Endothelial cell of umbilical vein (primary cell): ENCODE measurements around the gene DUSP22. TPM values are rescaled to one million over a fixed set of nuclear protein-coding genes. Genes with fewer than 3 reads are reported as not detected.

Experiments
- BruUV-seq: library from RNA; stranded (reverse); fragments of 400-500 nt; replicated peaks from 2 replicates; lab custom pipeline; 2021; lab: Mats Ljungman, UMichigan
- CTCF ChIA-PET: fragments of 300-600, 350-600 bp; sonication (Branson Sonifier 250); formaldehyde crosslinking; loops from one replicate; lab custom pipeline; 2021; ENCODE audit warnings: antibody characterized with exemption, inconsistent platforms; lab: Charles Lee
- POLR2A ChIA-PET: fragments of 300-600, 350-600 bp; sonication (Branson Sonifier 250); formaldehyde crosslinking; loops from one replicate; lab custom pipeline; 2021; ENCODE audit warnings: antibody characterized with exemption, inconsistent platforms; lab: Charles Lee
- DNase-seq: peaks from one replicate; pipeline ENCODE4 v3.0.0-alpha.2; 2011; ENCODE audit warnings: low read depth, low spot score
- FAIRE-seq: peaks from 2 replicates; lab custom pipeline; 2011; peaks lifted over from hg19 to GRCh38; lab: Jason Lieb, UNC
- H2AFZ ChIP-seq: 2 replicates; pipeline ENCODE4 v1.6.0; 2012; ENCODE audit warnings: low read depth, low read length, control low read depth, inconsistent platforms
- H3K27ac ChIP-seq: 2 replicates; pipeline ENCODE4 v1.5.1; 2011; ENCODE audit warnings: low read depth, mild to moderate bottlenecking, control low read depth, low read length, moderate library complexity; ENCODE audit not compliant: insufficient read depth
- H3K27me3 ChIP-seq, 2 experiments: 2 replicates each; pipeline versions ENCODE4 v1.6.0 to v1.6.1; 2011; ENCODE audit warnings: low read length in 2 of 2, mixed read lengths in 1 of 2; ENCODE audit not compliant: control insufficient read depth in 2 of 2, insufficient read depth in 2 of 2
- H3K36me3 ChIP-seq, 2 experiments: 2 replicates in 1 of 2; 3 replicates in 1 of 2; pipeline ENCODE4 v1.5.1; 2011; ENCODE audit warnings: low read length in 2 of 2, mild to moderate bottlenecking in 1 of 2, moderate library complexity in 1 of 2; ENCODE audit not compliant: control insufficient read depth in 2 of 2, insufficient read depth in 2 of 2; ENCODE audit errors: extremely low read depth in 1 of 2
- H3K4me1 ChIP-seq: 3 replicates; pipeline ENCODE4 v1.5.1; 2011; ENCODE audit warnings: mild to moderate bottlenecking, low read length; ENCODE audit not compliant: control insufficient read depth, insufficient read depth; ENCODE audit errors: extremely low read depth
- H3K4me2 ChIP-seq: 2 replicates; pipeline ENCODE4 v1.6.1; 2011; ENCODE audit warnings: low read length, control low read depth, mixed read lengths; ENCODE audit not compliant: insufficient read depth
- H3K4me3 ChIP-seq, 3 experiments: fragments of 200-600 bp in 1 of 3; sonication (generic), shearing (Covaris generic) in 1 of 3; replicated peaks in 1 of 3; 2 replicates each; pipeline ENCODE4 v1.5.1; 2011 to 2016; ENCODE audit warnings: control low read depth in 3 of 3, low read length in 3 of 3, mild to moderate bottlenecking in 2 of 3, inconsistent platforms in 1 of 3, low read depth in 1 of 3, moderate library complexity in 1 of 3; ENCODE audit not compliant: insufficient read depth in 1 of 3
- H3K79me2 ChIP-seq: 2 replicates; pipeline ENCODE4 v1.6.0; 2012; ENCODE audit warnings: low read length, inconsistent platforms; ENCODE audit not compliant: control insufficient read depth, insufficient read depth
- H3K9ac ChIP-seq: replicated peaks from 2 replicates; pipeline ENCODE3; 2011; ENCODE audit warnings: low read length, control low read depth; ENCODE audit not compliant: insufficient read depth; ENCODE audit errors: extremely low read depth
- H3K9me1 ChIP-seq: replicated peaks from 3 replicates; pipeline ENCODE4 v1.6.0; 2011; ENCODE audit warnings: mild to moderate bottlenecking, low read length; ENCODE audit not compliant: control insufficient read depth, insufficient read depth; ENCODE audit errors: extremely low read depth
- H3K9me3 ChIP-seq: replicated peaks from 2 replicates; pipeline ENCODE4 v1.5.1; 2012; ENCODE audit warnings: low read length, inconsistent platforms; ENCODE audit not compliant: control insufficient read depth, insufficient read depth
- H4K20me1 ChIP-seq: replicated peaks from 2 replicates; pipeline ENCODE3; 2011; ENCODE audit warnings: mild to moderate bottlenecking, low read length; ENCODE audit not compliant: control insufficient read depth, insufficient read depth; ENCODE audit errors: extremely low read depth
- CTCF ChIP-seq, 2 donors: IDR thresholded peaks; 1 replicate in 1 of 2; 2 replicates in 1 of 2; pipeline ENCODE4 v1.5.1; 2011; ENCODE audit warnings: low read length in 2 of 2, mild to moderate bottlenecking in 2 of 2, moderate library complexity in 2 of 2, control low read depth in 1 of 2, inconsistent platforms in 1 of 2, low read depth in 1 of 2; ENCODE audit not compliant: insufficient read depth in 1 of 2; ENCODE audit errors: extremely low read depth in 1 of 2
- EZH2 ChIP-seq: IDR thresholded peaks from 2 replicates; pipeline ENCODE4 v1.6.1; 2012; ENCODE audit warnings: borderline replicate concordance, low read depth, mild to moderate bottlenecking, moderate library complexity, low read length, inconsistent platforms; ENCODE audit not compliant: severe bottlenecking
- FOS ChIP-seq: IDR thresholded peaks from 2 replicates; pipeline ENCODE4 v1.6.1; 2011; ENCODE audit warnings: mild to moderate bottlenecking, low read length, moderate library complexity, borderline replicate concordance; ENCODE audit not compliant: insufficient read depth
- GATA2 ChIP-seq: IDR thresholded peaks from 2 replicates; pipeline ENCODE4 v1.7.0; 2011; ENCODE audit warnings: low read depth, mild to moderate bottlenecking, moderate library complexity, mixed read lengths, low read length; ENCODE audit not compliant: insufficient read length, insufficient read depth
- JUN ChIP-seq: IDR thresholded peaks from 2 replicates; pipeline ENCODE4 v1.6.1; 2011; ENCODE audit warnings: borderline replicate concordance, low read depth; ENCODE audit not compliant: insufficient read length, insufficient read depth
- MYC ChIP-seq: IDR thresholded peaks from one replicate; pipeline ENCODE4 v1.6.1; 2011; ENCODE audit warnings: mild to moderate bottlenecking, low read depth, low read length
- POLR2A ChIP-seq: IDR thresholded peaks from 2 replicates; pipeline ENCODE4 v1.6.1; 2012; ENCODE audit warnings: low read depth, mild to moderate bottlenecking, control low read depth, low read length
- POLR2AphosphoS5 ChIP-seq: IDR thresholded peaks from 2 replicates; pipeline ENCODE4 v1.6.1; 2012; ENCODE audit warnings: low read depth, mild to moderate bottlenecking, control low read depth, low read length, moderate library complexity; ENCODE audit not compliant: insufficient read depth
- dilution Hi-C: fragments of 300-500 bp; cut with MboI; formaldehyde crosslinking; loops from one replicate; pipeline ENCODE4 v1.15.0; 2019; ENCODE audit warnings: low sequenced_read_pairs; ENCODE audit not compliant: extremely low pct_ligation_motif_present
- intact Hi-C: fragments of 100-400 bp; cut with micrococcal nuclease; formaldehyde crosslinking; loops from one replicate; pipeline ENCODE4 v1.10.0; 2022
- polyA plus RNA-seq, 4 experiments: library from polyadenylated mRNA; depleted of rRNA in 3 of 4; stranded (reverse) in 3 of 4; unstranded in 1 of 4; fragments of >200 nt; gene quantifications; 2 replicates each; pipeline versions ENCODE4 v1.2.1 to v1.2.3, GENCODE V29; 2011 to 2012; ENCODE audit warnings: missing spikeins in 1 of 4
- total RNA-seq: library from RNA; stranded (reverse); gene quantifications from 2 replicates; pipeline ENCODE4 v1.2.3, GENCODE V29; 2021
- TF ChIP-seq, protein P1 (sequence below): IDR thresholded peaks from 2 replicates; pipeline ENCODE4 v1.6.1; 2011; ENCODE audit not compliant: insufficient read depth, insufficient read length

The DUSP22 gene
- total and polyA plus RNA-seq, 2 donors (not counting 3 experiments of a cell fraction or from before 2014, with no cell fraction given) = 23.2 to 33.9 TPM

DNA sequence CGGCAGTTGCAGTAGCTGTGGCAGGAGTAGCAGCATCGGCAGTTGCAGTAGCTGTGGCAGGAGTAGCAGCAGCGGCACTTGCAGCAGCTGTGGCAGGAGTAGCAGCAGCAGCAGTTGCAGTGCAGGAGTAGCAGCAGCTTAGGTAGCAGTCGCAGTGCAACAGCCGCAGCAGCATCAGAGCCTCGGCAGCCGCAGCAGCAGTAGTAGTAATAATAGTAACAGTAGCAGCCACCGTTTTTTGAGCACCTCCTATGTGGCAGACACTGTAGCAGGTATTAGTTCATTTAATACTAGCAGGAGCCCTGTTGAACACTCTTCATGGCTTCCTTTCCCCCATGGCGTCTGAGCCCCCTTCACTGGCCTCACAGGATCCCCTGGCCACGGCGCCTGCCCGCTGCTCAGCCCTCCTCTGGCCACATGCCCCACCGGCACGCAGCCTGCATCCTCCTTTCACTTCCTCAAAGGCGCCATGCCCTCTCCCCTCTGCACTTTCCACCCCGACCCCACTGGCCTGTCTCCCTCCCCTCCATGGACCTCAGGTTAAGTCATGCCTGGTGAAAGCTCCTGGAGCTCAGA is 80.1 kb downstream of the DUSP22 start:
- DNase-seq (no peak), FAIRE-seq (no peak)
- H3K79me2 ChIP-seq = no peaks in the 10 kb centered on the region
- no peak overlapping the region for H3K4me2 ChIP-seq
- ChIA-PET POLR2A (no interaction called here), CTCF (interaction anchor here (0.6 kb wide), 1 partner anchor 11 kb away, joined by 3 read pairs; no protein-coding TSS in a partner anchor)
- dilution Hi-C loops = no loop called here
- H2AFZ ChIP-seq = no peak overlapping the region
- TF ChIP-seq GATA2 (no peak), MYC (no peak), EZH2 (no peak), CTCF (IDR thresholded peaks at IDR 0.05; ENCODE audit: extremely low read depth in 1 of 2, insufficient read depth in 1 of 2, low read depth in 1 of 2, low read length in 2 of 2) (no peak), FOS (no peak), POLR2A (no peak), JUN (no peak), POLR2AphosphoS5 (no peak)
- TF ChIP-seq, protein P1, sequence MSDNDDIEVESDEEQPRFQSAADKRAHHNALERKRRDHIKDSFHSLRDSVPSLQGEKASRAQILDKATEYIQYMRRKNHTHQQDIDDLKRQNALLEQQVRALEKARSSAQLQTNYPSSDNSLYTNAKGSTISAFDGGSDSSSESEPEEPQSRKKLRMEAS = no peak
- intact Hi-C loops = loop anchor here (5.0 kb wide), 1 partner anchor 185 kb away; no protein-coding TSS in a partner anchor
- peaks cover 0 to 7% of the 10 kb centered on the region in 2 experiments for H3K27me3 ChIP-seq
- no peaks in the 10 kb centered on the region for H3K9me1 ChIP-seq
- no peaks in the 10 kb centered on the region for H4K20me1 ChIP-seq
- no TSS peak for BruUV-seq
- H3K9ac ChIP-seq = no peak overlapping the region
- no peaks in the 10 kb centered on the region for H3K36me3 ChIP-seq
- no peak overlapping the region for H3K27ac ChIP-seq
- no peak overlapping the region for H3K4me3 ChIP-seq
- H3K9me3 ChIP-seq = peaks cover under 1% of the 10 kb centered on the region
- no peaks in the 10 kb centered on the region for H3K4me1 ChIP-seq
